ENCODE measurements around the gene UNC80. TPM values are rescaled to one million over a fixed set of nuclear protein-coding genes. Genes with fewer than 3 reads are reported as not detected.
A peak's percentile ranks its signal among the peaks of the same experiment; 100 is the strongest.

Gene UNC80, protein sequence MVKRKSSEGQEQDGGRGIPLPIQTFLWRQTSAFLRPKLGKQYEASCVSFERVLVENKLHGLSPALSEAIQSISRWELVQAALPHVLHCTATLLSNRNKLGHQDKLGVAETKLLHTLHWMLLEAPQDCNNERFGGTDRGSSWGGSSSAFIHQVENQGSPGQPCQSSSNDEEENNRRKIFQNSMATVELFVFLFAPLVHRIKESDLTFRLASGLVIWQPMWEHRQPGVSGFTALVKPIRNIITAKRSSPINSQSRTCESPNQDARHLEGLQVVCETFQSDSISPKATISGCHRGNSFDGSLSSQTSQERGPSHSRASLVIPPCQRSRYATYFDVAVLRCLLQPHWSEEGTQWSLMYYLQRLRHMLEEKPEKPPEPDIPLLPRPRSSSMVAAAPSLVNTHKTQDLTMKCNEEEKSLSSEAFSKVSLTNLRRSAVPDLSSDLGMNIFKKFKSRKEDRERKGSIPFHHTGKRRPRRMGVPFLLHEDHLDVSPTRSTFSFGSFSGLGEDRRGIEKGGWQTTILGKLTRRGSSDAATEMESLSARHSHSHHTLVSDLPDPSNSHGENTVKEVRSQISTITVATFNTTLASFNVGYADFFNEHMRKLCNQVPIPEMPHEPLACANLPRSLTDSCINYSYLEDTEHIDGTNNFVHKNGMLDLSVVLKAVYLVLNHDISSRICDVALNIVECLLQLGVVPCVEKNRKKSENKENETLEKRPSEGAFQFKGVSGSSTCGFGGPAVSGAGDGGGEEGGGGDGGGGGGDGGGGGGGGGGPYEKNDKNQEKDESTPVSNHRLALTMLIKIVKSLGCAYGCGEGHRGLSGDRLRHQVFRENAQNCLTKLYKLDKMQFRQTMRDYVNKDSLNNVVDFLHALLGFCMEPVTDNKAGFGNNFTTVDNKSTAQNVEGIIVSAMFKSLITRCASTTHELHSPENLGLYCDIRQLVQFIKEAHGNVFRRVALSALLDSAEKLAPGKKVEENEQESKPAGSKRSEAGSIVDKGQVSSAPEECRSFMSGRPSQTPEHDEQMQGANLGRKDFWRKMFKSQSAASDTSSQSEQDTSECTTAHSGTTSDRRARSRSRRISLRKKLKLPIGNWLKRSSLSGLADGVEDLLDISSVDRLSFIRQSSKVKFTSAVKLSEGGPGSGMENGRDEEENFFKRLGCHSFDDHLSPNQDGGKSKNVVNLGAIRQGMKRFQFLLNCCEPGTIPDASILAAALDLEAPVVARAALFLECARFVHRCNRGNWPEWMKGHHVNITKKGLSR (N-terminal part only)
- not detected for total RNA-seq
- long read RNA-seq, donor 1, result 0 reads
- long read RNA-seq, donor 2, result 0 reads

GRCh38 chr2:209771474-209772289 is at the start of gene UNC80:
Gene UNC80, plus strand, starts transcription at chr2:209771832. Its CDS starts 241 bp downstream, at chr2:209772073.
- peak; percentile 83 for DNase-seq (ENCODE audit: low spot score)
- intact Hi-C loops (cut with DNase I), result no loop called here

GRCh38 chr2:209726311-209726710 is 45.3 kb upstream of the UNC80 start:
- intact Hi-C loops (cut with DNase I), result no loop called here
- DNase-seq (ENCODE audit: low spot score), result no peak

- no peak for DNase-seq (ENCODE audit: low spot score)
- intact Hi-C loops (cut with DNase I), result no loop called here
Observed at GRCh38 chr2:209727077-209727476, 44.6 kb upstream of the UNC80 start.

GRCh38 chr2:209734805-209735204 is 36.8 kb upstream of the UNC80 start:
- DNase-seq (ENCODE audit: low spot score), result no peak

GRCh38 chr2:209741953-209742352 is 29.7 kb upstream of the UNC80 start:
- intact Hi-C loops (cut with DNase I), result no loop called here

More at GRCh38 chr2:209734805-209735204, 36.8 kb upstream of the UNC80 start:
- intact Hi-C loops (cut with DNase I), result no loop called here

DNA sequence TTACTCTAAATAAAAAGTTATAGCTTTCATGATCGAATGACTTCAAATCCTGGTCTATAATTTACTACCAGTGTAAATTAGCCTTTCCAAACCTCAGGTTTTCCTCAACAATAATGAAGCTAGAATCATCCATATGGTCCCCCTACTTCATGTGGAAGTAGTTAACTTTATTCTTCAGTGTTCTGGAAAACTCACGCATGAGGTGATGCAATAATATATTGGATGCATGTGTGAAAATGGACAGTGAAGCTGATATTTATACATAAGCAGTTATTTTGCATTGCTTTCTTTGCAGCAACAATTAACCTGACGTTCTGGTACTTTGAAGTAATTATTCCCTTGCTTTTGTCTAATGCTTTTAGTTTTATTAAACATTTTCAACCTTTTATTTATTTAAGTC is 18.6 kb upstream of the UNC80 start:
- intact Hi-C loops (cut with DNase I), result no loop called here

More at GRCh38 chr2:209741953-209742352, 29.7 kb upstream of the UNC80 start:
- no peak for DNase-seq (ENCODE audit: low spot score)

DNA sequence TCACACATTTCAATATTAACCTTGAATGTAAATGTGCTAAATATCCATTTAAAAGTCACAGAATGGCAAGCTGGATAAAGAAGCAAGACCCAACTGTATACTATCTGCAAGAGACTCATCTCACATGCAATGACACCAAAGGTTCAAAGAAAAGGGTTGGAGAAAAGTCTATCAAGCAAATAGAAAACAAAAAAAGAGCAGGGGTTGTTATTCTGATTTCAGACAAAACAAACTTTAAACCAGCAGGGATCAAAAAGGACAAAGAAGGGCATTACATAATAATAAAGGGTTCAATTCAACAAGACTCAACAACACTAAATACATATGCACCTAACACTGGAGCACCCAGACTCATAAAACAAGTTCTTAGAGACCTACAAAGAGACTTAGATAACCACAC is 14.5 kb upstream of the UNC80 start:
- intact Hi-C loops (cut with DNase I), result no loop called here
- DNase-seq (ENCODE audit: low spot score), result no peak

More for the DNA sequence above, 18.6 kb upstream of the UNC80 start:
- no peak for DNase-seq (ENCODE audit: low spot score)

- intact Hi-C loops (cut with DNase I), result no loop called here
- DNase-seq (ENCODE audit: low spot score), result no peak
Observed at GRCh38 chr2:209761566-209761965, 10.1 kb upstream of the UNC80 start.

DNA sequence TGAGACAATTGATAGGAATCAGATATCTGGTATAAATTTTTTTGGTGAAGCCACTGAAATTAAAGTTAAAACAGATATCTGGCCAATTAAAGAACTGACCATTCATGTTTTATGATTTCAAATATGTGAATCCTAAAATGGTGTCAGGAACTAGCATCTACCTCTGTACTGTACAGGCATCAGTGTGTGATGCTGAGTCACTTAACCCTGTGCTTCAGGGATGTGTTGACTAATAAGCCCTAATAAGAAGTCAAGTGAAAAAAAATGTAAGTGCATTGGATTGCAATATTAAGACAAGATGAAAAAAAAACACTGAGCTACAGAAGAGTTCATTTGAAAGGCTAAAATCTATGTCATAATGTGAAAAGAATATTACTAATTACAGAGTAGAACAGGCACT is 9.1 kb upstream of the UNC80 start:
- no peak for DNase-seq (ENCODE audit: low spot score)
- intact Hi-C loops (cut with DNase I), result no loop called here

DNA sequence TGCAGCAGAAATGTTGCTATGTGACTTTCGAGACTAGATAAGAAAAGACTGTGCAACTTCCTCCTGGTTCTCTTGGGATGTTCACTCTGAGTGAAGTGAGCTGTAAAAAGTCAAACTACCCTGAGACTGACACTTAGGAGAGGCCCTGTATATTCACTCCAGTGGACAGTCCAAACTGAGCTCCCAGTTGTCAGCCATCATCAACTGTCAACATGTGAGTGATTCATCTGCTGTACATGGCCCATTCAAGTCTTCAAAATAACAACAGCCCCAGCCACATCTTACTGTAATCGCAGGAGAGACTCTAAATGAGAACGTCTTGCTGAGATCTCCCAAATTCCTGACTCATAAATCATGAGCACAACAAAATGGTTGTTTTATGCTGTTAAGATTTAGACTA is 8.5 kb upstream of the UNC80 start:
- no peak for DNase-seq (ENCODE audit: low spot score)
- intact Hi-C loops (cut with DNase I), result no loop called here

GRCh38 chr2:209766613-209767012 is 5.0 kb upstream of the UNC80 start:
- no peak for DNase-seq (ENCODE audit: low spot score)

DNA sequence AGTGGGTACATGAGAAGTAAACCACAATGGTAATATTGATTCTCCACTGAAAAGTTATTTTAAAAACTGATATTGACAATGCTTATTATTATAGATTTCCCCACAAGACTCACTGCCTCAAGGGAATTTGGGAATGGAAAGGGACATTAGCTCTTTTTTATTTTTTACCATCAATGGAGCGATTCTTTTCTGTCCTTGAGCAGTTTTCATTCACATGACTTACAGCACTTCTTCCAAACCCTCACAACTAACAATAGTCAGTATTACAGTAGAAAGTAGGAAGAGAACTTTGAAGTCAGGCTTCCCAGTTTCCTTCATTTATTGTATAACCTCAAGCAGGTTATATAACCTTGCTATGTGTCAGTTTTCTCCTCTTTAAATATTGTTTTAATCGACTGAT is 4.3 kb upstream of the UNC80 start:
- DNase-seq (ENCODE audit: low spot score), result no peak
- intact Hi-C loops (cut with DNase I), result no loop called here

More at GRCh38 chr2:209766613-209767012, 5.0 kb upstream of the UNC80 start:
- intact Hi-C loops (cut with DNase I), result no loop called here

DNA sequence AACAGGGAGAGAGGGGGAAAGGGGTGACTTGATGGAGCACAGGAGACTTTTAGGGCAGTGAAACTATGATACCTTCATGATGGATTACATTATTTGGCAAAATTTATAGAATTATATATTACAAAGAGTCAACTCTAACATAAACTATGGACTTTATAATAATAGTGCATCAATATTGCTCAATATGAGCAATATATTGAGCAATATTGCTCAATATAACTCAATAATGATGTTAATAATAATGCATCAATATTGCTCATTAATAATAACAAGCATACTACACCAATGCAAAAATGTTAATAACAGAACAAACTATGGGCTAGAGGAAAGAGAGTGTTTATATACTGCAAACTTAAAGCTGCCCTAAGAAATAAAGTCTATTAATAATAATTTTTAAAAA is 3.1 kb upstream of the UNC80 start:
- intact Hi-C loops (cut with DNase I), result no loop called here
- no peak for DNase-seq (ENCODE audit: low spot score)

DNA sequence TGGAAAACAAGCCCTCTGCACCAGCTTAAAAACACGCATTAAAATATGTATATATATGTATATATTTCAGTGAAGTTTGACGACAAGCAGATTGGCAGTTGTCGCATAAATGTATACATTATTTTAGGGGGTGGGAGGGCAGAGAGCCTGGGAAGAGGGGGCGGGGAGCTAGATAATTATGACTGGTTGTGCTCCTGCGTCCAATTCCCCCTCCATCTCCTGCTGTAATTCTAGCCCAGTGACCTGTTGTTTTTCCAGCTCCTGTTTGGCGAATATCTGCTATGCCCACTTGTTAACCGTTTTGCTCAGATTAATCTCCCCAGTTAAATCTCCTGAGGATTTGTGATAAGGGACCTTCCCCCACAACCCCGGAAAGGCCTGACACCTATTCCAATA is 656 bp downstream of the UNC80 start:
- no peak for DNase-seq (ENCODE audit: low spot score)
- intact Hi-C loops (cut with DNase I), result no loop called here

DNA sequence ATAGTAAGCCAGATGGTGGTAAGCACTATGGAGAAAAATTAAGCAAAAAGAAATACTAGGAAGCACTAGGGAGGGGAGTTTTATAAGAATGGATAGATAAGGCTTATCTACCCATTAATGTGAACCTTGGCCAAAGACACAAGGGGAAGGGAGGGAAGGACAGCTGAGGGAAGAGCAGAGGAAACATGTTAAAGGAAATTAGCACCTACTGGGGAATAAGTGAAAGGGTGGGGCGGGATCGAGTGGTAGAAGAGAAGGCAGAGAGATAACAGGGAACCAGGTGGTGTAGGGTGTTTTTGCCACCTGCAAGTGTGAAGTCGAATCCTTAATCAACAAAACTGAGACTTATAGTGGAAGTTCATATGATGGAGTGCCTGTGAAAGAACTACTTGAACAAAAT is 1.7 kb downstream of the UNC80 start:
- DNase-seq (ENCODE audit: low spot score), result no peak
- intact Hi-C loops (cut with DNase I), result no loop called here

DNA sequence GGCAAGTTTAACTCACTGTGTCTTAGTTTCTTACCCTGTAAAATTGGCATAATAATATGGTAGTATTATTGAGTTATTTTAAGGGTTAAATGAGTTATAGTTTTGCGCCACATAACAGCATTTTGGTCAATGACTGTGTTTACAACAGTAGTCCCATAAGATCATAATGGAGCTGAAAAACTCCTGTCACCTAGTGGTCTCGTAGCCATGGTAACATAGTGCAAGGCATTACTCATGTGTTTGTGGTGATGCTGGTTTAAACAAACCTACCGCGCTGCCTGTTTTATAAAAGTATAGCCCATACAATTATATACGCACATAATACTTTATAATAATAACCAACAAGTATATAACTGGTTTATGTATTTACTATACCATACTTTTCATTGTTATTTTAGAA is 15.8 kb downstream of the UNC80 start:
- DNase-seq (ENCODE audit: low spot score), result no peak
- intact Hi-C loops (cut with DNase I), result no loop called here

DNA sequence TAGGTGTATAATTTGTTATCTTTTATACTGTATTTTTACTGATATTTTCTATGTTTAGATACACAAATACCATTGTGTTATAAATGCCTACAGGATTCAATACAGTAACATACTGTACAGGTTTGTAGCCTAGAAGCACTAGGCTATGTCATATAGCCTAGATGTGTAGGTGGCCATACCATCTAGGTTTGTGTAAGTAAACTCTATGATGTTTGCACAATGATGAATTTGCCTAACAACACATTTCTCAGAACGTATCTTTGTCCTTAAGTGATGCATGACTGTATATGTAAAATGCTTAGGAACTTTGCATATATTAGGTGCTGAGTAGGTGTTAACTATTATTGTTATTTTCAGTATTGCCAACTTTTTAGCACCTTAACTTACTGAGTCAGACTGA is 17.3 kb downstream of the UNC80 start:
- intact Hi-C loops (cut with DNase I), result no loop called here
- DNase-seq (ENCODE audit: low spot score), result no peak

DNA sequence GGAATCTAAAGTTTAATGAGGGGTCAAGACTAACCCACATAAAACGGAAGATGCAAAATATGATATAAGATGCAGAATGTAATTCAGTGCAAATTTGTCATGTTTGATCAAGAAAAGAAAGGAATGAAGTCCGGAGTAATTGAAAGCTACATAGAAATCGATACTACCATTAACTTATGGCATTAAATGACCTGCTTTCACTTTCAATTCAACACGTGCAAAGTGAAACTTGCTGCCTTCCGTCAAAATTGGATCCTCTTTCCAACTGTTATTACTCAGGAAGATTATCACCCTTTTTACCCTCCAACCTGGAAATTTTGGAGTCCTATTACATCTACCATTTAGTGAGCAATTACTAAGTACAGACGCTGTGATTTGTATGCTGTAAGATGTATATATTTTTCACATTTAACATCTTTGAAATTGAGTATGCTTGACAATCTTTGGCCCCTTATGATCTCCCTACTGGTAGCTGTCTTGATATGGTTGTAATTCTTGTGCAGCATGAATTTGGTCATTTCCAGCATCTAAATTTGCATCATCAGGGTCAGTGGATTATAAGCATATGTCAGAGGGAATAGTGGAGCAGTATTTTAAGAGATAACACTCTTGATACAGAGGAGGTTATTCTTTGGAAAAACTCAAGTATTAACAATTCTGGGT is 18.6 kb downstream of the UNC80 start:
- no peak for DNase-seq (ENCODE audit: low spot score)
- intact Hi-C loops (cut with DNase I), result no loop called here

Measured in posterior vena cava (tissue), 2 donors.